GM18909 (cell line): ENCODE measurements around the gene ARIH1.
"Not testable (repeated sequence)": the region's sequence is repeated elsewhere in the genome, so short reads cannot be mapped to it uniquely, and the experiment has no call there.

Experiments used
- ATAC-seq: cut with Tn5 transposase; IDR thresholded peaks from one replicate; pipeline ENCODE4 v1.9.1; 2021; ENCODE audit warnings: mild to moderate bottlenecking; ENCODE audit not compliant: unreplicated experiment, poor library complexity

The ARIH1 gene, protein sequence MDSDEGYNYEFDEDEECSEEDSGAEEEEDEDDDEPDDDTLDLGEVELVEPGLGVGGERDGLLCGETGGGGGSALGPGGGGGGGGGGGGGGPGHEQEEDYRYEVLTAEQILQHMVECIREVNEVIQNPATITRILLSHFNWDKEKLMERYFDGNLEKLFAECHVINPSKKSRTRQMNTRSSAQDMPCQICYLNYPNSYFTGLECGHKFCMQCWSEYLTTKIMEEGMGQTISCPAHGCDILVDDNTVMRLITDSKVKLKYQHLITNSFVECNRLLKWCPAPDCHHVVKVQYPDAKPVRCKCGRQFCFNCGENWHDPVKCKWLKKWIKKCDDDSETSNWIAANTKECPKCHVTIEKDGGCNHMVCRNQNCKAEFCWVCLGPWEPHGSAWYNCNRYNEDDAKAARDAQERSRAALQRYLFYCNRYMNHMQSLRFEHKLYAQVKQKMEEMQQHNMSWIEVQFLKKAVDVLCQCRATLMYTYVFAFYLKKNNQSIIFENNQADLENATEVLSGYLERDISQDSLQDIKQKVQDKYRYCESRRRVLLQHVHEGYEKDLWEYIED

DNA sequence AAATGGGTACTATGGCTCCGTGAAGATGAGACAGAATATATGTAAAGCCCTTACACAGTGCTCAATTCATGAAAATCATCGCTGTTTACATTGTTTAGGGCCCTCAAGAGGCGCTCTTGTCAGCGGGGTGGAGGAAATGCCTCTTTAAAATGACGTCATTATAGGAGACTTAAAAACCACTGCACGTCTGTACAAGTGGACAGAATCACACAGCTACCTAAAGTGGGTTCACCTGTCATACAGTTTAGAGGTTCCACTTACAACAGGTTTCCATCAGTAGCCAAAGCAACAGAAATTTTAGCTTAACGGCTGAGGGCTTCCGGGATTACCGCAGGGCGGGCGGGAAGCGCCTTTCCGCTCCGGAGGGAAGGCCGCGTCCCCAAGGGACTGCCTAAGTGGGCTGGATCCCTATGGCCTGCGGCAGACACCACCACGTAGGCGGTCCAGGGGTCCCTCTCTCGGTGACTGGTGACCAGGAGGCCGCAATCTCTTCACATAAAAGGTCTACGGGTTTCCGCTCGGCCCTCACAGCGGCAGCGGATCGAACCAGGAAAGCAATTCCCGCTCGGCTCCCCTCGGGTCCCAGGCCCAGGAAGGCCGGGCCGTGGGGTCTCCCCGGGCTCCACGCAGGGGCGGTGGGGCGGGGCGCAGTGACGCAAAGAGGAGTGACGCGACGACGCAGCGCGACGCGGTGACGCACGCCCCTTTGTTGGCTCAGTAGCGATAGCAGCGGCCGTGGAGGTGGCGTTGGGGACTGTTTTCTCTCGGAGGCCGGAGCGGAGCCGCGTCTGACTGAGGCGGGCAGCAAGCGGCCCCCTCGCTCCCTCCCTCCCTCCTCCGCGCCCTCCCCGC lies at the start of gene ARIH1:
ARIH1 (plus strand) TSS at position 717 of the 852 bp plus-strand sequence. CDS start 310 bp downstream, outside the sequence.
- ATAC-seq, result peak; percentile 82

- no peak for ATAC-seq
Measured at GRCh38 chr15:72426753-72427152, 47.4 kb upstream of the ARIH1 start.

DNA sequence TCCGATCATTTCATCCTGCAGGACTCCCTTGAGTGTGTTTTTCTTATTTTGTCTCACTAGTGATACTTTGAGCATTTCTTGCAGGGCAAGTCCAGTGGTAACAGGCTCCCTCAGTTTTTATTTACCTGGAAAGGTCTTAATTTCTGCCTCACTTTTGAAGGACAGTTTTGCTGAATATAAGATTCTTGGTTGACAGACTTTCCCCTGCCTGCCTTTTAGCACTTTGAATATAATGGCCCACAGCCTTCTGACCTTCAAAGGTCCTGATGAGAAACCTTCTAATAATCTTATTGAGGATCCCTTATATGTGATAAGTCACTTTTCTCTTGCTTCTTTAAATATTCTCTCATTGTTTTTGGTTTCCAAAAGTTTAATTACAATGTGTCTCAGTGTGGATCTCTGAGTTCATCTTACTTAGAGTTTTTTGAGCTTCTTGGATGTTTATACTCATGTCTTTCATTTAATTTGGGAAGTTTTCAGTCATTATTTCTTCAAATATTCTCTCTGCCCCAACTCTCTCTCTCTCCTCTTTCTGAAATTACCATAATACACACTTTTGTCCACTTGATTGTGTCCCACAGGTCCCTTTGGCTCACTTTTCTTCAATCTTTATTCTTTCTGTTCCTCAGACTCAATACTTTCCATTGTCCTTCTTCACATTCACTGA lies 36.3 kb upstream of the ARIH1 start:
- ATAC-seq, result no peak

DNA sequence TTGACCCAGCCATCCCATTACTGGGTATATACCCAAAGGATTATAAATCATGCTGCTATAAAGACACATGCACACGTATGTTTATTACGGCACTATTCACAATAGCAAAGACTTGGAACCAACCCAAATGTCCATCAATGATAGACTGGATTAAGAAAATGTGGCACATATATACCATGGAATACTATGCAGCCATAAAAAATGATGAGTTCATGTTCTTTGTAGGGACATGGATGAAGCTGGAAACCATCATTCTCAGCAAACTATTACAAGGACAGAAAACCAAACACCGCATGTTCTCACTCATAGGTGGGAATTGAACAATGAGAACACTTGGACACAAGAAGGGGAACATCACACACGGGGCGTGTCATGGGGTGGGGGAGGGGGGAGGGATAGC lies 31.3 kb upstream of the ARIH1 start:
- ATAC-seq, result not testable (repeated sequence)

DNA sequence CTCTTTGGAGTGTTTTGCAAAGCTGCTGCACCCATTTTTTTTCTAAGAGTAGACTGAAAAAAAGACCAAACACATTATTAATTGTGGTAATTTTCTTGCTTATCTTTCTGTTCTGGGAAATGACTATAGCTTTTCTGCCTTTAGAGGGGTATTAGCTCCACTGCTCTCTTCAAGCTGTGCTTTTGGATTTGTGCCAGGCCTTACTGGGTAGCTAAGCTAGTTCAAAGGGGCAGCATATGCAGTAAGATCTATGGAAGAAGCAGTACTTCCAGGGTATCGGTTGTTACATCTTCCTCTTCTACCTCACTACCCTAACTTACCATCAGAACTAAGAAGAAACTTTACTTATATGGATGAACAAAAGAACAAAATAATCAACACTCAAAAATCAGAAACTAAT lies 28.7 kb upstream of the ARIH1 start:
- no peak for ATAC-seq

- no peak for ATAC-seq
Measured at GRCh38 chr15:72450805-72451204, 23.3 kb upstream of the ARIH1 start.

DNA sequence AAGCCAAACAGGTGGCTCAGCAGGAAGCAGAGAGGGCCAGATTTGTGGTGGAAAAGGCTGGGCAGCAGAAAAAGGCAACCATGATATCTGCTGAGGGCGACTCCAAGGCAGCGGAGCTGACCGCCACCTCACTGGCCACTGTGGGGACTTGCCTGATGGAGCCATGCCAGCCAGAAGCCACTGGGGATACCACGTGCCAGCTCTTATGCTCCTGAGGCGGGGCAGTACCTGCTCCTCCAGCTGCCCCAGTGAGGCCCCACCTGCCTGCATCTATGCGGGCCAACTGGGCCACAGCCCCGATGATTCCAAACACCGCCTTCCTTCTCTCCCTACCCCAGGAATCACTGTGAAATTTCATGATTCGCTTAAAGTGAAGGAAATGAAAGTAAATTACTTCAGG lies 22.9 kb upstream of the ARIH1 start:
- no peak for ATAC-seq

- no peak for ATAC-seq
Measured at GRCh38 chr15:72456684-72457083, 17.4 kb upstream of the ARIH1 start.

DNA sequence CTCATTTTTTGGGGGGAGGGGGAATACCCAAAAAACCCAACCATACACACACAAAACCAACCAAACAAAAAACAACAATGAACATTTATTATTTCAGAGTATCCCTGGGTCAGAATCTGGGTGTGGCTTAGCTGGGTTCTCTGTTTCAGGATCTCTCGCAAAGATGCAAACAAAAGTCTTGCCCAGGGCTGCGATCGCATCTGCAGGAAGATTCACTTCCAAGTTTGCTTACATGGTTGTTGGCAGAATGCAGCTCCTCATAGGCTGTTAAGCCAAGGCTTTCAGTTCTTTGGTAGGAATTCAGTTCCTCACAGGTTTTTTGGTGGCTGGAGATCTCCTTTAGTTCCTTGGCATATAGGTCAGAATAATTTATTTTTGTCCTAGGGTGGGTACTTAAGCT lies 13.7 kb upstream of the ARIH1 start:
- ATAC-seq, result no peak

DNA sequence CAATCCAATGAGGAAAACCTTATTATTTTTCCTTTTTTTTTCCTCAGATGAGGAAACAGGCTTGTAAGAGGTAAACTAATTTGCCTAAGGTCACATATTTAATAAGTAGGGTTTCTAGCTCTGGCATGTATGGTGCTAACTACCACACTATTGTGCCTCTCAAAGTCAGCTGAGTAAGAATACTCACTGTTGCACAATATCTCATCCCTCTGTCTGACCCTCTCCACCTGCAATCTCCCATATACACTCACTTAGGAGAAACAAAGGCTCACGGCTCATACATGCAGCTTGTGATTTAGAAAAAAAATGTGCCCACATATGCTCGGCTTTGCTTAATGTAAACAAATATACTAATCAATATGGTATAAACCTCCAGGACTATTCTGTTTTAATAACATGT lies 10.4 kb upstream of the ARIH1 start:
- no peak for ATAC-seq

- ATAC-seq, result no peak
Measured at GRCh38 chr15:72464251-72464650, 9.9 kb upstream of the ARIH1 start.

GRCh38 chr15:72468103-72468502 lies 6.0 kb upstream of the ARIH1 start:
- ATAC-seq, result no peak

DNA sequence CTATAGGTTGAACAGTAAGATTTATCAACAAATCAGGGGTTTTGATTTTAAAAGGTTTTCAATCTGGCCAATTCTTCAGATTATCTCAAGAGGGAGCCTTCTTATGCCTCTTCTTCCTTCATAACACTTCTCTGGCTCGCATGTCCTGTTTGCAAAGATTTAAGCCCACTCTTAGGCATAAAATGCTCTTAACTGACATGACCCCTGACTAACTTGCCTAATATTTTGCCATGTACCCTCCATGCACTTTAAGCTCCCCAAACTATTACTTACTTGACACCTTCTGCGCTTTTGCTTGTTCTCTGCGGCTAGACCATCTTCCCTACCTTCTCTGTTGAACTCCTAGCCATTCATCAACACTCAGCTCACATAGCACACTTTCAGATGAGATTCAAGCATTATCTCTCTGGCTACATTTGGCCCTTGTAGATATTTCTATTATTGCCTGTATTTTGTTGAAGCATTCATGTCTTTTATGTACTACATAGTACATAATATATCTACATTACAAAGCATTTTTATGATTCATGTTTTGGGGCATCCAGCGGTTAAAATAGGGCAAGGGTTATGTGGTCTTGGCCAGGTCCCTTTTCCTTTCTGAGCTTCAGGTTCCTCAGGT lies 1.0 kb upstream of the ARIH1 start:
- no peak for ATAC-seq

GRCh38 chr15:72474466-72474911 lies 359 bp downstream of the ARIH1 start:
- peak; percentile 17 for ATAC-seq

DNA sequence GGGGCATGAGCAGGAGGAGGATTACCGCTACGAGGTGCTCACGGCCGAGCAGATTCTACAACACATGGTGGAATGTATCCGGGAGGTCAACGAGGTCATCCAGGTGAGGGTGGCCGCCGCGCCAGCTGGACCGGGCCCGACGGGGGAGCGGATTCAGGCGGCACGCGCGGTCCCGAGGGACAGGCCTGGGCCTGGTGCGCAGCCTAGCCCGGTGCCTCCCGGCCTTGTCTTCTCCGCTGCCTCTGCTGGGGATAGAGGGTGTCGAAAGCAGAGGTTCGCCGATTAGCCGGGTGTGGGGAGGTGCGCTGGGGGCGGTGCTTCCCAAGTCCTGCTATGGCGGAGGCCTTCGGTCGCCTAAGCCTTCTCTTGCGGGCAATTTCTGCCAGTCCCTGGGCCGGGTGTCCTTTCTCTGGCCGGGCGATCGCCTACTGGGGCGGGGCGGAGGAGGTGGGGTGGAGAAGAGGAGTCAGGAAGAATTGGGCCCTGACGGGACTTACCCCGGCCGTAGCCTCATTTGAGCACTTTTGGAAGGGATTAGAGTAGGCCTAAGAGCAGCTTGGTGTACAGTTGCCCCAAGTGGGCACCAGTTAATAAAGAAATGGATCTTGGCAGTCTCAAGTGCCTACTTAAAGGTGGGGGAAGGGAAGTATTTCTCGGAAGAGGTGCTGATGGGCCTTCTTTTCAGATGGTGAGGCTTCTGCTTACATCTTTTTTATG lies 940 bp downstream of the ARIH1 start:
- peak; percentile 46 for ATAC-seq

- ATAC-seq, result no peak
Measured at GRCh38 chr15:72475674-72476073, 1.5 kb downstream of the ARIH1 start.

GRCh38 chr15:72476330-72476729 lies 2.2 kb downstream of the ARIH1 start:
- not testable (repeated sequence) for ATAC-seq

DNA sequence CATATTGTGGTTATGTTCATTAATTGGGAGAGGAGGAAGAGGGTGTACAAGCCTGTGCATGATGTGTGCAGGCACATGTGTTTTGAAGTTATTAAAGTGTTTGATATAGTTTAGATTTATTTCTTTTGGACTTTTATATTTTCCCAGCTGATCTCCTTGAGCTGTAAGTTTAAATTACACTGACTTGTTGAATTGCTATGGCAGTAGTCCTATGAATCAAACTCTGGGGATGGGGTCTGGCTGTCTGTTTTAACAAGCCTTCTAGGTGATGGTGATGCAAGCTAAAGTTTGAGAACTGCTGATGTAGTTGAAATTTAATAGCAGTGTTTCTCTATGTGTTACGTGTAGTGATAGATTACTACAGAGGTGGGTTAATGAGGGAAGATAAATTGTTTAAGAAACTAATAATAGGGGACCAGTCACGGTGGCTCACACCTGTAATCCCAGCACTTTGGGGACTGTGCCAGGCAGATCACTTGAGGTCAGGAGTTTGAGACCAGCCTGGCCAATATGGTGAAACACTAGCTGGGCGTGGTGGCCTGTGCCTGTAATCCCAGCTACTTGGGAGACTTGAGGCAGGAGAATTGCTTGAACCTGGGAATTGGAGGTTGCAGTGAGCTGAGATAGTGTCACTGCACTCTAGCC lies 7.0 kb downstream of the ARIH1 start:
- no peak for ATAC-seq

DNA sequence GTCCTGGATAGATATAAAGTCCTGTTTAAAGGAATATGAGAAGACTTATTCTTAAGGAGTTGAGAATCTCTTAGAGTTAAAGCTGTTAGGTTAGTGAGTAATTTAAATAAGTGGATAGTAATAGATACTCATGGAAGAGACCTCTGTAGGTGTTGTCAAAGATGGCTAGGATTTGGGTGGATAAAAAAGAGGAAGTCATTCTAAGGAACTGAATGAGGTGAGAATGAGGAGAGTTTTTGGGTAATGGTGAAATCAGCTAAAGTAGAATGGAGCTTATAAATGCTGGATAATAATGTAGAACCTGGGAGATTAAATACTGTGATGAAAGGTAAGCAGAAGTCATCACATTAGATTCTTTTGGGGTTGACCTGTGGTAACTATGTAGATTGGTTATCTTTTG lies 8.1 kb downstream of the ARIH1 start:
- no peak for ATAC-seq
